NCI-H1694 (cell line): ENCODE measurements around the gene INHA.

ENCODE experiments used
- DNase-seq: peaks from one replicate; lab custom pipeline; 2025; lab: John Stamatoyannopoulos, UW

The INHA gene

DNA sequence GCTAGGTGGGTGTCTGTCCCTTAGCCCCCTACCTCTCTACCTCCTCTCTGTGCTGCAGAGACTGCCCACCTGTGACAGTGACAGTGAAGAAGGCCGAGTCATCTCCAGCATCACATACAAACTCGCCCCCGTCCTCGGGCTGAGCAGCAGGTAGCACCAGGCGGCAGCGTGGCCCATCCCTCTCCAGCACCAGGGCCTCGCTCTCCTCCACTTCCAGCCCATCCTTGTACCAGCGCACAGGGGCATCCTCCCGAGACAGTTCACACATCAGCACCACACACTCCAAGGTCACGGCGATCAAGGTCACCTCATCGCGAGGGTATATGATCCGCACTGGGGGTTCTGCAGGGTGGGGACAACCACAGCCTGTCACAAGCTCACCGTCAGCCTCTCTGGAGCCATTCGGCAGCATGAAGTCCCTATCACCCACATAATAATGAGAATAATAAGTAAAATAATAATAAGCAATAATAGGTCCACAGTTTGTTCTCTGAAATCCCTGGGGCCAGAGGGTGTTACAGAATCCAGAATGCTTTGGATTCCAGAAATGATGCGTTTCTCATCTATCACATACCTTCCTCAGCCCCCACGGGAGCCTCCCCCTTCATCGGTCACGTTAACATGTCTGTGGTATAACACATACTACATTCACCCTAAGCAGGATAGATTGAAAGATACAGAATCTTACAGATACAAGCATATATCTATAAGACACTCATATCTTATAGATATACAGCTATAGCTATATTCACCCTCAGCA lies 12.8 kb upstream of the INHA start:
- DNase-seq = no peak

DNA sequence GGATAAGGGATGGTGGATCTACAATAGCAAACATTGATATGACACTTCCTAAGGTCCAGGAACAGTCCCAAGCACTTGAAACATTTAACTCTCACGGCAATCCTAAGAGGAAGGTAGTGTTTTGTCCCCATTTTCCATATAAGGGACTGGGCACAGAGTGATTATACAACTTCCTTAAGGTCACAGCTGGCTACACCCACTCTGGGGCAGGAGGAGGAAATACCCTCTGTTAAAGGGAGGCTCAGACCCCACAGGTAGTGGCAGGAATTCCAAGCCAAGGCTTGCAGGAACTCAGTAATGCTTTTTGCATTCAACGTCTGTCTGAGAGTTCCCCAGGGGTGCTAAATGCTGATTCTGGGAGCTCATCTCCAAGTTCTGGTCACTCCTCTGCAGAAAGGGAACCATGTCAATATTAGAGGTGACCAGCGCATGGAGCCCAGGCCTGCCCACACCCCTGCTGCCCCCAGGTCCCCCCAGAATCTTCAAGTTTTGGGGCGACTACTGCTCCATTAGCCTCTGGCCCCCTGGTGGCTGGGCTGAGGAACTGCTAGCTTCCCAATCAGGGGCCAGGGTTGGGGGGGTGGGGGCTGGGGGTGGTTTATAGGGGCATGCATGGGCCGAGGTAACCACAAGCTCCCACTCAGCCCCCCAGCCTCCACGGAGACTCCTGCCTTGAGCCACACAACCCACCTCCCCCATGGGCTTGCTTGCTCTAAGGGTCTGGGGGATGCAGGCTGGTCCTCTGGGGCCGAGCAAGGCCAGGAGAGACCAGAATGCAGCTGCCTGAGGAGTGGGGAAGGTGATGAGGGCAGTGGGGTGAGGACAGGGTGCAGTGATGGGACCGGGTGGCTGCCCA lies 11.8 kb upstream of the INHA start:
- no peak for DNase-seq

DNA sequence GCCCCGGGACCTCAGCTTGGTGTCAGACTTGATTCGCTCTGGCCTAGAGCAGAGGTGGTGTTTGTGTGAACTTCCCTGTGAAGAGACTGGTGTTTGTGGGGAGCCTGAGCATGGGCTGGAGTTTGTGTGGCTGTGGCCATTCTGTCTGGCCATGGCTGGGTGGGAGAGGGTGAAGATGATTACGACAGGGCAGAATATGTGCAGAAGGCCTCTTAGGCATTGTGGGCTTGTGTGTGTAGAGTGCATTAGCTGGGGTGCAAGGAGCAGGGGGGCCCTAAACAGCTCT lies 11.3 kb upstream of the INHA start:
- DNase-seq = no peak

DNA sequence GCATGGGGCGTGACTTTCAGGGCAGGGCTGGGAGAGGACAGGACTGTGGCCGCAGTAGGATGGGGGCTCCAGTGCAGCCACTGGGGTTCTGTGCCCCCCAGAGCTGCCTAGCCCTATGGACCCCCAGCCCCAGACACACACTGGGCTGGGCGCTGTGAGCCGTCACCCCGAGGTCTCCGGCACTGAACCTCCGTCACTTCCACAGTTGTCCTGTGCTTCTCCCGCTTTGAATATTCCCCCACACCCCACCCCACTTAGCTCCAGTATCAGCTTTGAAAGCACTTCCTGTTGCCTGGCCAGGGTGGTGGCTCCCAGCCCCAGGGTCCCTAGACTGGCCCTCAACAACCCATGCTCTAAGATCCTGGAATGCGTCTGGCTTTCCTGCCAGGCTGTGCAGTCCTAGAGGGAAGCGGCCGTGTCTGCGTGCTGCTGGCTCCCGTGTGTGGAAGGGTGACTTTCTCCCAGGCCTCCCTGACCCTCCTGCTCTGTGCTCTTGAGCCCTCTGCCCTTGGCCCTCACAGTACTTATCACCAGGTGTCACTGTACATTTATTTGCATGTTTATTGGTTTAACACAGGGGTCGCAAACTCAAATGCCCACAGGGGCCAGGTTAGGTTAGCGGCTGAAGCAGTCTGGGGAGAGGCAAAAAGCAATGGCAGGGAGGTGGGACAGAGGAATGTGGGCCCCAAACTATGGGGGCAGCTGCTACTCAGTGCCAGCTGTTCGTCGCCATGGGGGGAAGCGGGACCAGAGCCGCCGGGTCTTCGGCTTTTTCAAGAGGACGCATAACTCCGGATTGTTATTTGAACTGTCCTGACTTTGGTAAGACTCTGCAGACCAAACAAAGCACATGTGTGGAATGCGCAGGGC lies 10.7 kb upstream of the INHA start:
- no peak for DNase-seq

DNA sequence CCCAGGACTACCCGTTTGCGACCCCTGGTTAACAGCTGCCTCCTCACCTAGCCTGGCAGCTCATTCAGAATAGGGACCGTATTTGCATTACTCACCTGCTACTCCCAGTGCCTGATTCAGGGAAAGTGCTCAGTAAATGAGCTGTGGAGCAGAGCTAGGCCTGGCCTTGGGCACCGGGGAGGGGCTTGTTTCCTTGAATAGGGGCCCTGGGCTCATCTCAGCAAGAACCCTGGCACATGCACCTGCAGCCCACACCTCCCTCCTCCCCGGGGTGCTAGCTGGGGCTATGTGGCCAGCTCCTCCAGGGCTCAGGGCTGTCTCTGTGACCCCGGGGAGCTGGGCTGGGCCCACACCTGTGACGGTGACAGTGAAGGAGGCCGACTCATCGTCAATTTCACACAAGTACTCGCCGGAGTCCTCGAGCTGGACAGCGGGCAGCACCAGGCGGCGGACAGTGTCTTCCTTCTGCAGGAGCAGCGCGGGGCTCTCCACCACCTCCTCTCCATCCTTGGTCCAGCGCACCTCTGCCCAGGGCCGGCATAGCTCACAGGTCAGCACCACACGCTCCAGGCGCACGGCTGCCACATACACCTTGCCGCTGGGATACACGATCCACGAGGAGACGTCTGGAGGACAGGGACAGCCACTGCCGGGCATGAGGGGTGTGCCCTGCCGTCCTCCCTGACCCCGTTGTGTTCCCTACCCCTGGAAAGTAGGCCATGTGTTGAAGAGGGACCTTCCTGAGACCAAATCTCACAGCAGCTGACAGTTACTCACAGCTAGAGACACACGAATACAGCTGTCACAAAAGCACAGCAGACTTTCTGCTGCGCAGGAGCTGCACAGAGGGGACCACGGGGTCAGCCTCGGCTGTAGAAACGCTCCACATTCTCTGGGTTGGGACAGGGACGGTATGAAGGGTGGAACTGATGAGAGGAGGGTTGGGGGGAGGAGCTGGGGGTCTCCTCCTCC lies 9.8 kb upstream of the INHA start:
- no peak for DNase-seq

DNA sequence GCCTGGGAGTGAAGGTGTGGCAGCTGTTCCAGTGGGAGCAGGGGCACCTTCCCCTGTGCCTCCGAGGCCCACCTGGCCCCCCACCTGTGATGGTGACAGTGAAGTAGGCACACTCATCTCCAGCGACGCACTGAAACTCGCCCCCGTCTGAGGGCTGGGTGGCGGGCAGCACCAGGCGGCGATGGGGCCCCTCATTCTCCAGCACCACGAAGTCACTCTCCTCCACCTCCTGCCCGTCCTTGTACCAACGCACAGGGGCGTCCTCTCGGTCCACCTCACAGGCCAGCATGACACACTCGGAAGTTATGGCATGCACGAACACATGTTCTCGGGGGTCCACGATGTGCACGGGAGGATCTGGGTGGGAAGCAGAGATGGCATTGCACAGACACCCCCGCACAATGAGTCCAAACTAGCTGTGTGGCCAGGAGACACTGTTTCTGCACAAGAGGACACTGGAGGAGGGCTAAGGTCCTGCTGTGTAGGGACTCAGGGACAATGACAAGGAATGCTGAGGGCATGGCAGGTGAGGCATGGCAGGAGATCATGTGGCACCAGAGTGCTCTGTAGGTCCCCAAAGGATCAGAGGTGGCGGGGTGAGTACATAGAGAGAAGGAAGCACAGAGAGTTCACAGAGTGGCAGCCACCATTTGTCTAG lies 8.7 kb upstream of the INHA start:
- DNase-seq = no peak

DNA sequence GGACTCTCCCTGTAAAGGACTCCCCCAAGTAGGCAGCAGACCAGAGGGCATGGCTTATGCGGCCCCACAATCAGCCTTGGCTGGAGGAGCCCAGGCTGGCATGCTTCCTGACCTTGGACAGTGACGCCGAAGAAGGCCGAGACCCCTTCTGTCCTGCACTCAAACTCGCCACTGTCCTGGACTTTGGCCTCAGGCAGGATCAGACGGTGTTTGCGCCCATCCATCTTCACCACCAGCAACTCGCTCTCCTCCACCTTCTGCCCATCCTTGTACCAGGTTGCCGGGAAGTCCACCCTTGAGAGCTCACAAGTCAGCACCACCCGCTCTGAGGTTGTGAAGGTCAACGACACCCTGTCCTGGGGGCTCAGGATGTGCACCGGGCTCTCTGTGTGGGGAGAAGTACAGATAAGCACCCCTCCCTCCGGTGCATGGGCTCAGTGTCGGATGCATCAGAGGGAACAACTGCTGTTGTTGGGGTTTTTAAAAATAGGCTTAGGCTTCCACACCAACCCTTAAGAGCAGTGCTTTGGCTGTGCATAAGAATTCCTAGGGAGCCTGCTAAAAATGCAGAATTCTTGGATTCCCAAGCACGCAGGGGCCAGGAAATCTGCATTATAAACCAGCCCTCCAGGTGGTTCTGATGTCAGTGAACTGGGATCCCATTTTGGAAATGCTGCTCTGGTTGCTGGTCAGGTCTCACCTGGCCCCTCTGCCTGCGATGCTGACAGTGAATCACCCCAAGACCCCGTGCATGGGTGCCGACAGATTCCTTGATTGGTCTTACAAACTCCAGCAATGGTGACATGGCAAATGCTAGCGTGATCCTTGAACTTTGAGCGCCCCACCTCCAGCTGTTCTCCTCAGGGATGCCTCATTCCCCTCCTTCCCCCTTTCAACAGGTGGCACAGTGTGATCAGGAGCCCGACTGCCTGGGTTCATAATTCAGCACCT lies 6.7 kb upstream of the INHA start:
- no peak for DNase-seq

DNA sequence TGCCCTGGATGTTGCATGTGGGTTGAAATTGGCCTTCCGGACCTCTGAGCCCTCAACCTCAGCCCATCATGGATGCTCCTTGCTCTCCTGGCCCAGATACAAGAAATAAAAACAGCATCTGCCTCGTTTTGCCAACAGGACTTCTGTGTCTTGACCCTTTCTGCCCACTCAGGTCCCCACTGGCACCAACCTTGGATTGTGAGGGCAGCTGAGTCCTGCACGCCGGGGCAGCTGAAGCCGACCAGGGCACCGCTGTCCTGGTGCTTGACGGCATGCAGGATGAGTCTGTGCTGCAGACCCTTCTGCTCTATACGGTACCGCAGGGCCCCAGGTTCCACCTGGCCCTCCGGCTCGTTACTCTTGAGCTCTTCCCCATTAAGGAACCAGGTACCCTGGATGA lies 5.5 kb upstream of the INHA start:
- DNase-seq = no peak

DNA sequence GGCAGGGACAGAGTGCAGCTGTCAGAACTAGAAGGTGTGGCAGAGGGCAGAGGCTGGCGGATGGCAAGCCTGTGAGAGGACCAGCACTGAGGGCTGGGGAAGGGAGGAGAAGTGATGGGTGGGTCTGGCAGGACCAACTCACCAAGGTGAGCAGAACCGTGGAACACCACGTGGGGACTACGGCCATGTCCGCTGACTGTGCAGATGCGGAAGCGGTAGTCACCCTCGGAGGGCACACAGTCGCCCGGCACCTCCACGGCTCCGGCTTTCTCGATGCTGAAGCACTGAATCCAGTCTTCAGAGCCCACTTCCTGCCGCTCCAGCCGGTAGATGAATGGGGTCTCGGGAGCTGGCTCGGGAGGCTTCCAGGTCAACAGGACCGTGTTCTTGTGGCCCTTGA lies 5.0 kb upstream of the INHA start:
- no peak for DNase-seq

DNA sequence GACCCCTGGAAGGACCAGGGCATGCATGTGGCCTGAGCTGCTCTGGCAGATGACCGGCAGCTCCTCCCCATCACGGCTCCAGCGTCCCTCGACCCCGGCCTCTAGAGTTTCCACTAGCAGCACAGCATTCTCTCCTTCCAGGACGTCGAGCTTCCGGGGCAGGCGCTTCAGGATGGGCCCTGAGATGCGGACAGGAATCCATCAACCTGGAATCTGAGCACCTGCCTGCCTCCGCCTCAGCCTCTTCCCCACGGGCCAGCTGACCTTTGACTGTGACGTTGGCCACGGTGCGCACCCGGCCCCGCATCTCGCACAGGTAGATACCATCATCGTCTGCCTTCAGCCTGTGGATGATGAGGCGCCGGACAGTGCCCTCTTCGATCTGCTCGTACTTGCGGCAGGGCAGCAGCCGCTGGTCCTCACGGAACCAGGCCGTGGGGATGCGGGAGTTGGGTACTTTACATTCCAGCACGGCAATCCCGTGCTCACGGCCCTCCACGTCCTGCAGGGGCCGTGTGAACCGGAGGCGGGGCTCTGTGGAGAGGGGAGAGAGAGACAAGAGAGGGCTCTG lies 4.2 kb upstream of the INHA start:
- no peak for DNase-seq

DNA sequence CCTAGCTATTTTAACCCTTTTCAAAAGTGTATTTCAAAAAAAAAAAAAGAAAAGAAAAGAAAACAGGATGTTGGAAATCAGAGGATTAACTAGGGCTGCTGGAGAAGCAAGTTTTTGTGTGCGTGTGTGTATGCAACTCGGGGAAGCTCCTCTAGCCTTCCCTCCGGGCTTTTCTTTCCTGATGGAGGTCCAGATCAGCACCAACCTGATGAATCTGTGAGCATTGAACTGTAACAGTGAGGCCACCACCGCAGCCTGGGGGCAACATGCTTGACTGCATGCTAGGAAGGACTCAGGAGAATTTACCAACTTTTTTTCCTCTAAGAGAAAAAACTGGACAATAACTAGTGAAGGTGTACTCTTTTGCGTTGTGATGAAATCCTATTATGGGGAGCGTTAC lies 3.1 kb upstream of the INHA start:
- no peak for DNase-seq

DNA sequence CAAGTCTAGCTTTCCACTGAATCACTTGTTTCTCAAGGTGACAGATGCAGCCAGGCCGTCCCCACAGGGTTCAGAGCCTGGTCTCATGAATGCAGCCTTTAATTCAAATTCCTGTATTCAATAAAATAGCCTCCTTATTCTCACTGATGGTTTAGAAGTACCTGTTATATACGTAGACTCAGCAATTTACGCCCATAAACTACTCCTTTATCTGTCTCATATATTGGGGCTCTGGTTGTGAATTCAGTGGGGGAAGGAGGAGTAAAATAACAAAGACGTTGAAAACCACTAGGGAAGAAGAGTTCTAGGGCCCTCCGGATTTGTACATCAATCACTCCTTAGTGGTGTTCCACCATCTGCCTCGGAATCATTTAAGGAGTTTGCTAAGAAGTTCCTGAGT lies 2.5 kb upstream of the INHA start:
- no peak for DNase-seq

DNA sequence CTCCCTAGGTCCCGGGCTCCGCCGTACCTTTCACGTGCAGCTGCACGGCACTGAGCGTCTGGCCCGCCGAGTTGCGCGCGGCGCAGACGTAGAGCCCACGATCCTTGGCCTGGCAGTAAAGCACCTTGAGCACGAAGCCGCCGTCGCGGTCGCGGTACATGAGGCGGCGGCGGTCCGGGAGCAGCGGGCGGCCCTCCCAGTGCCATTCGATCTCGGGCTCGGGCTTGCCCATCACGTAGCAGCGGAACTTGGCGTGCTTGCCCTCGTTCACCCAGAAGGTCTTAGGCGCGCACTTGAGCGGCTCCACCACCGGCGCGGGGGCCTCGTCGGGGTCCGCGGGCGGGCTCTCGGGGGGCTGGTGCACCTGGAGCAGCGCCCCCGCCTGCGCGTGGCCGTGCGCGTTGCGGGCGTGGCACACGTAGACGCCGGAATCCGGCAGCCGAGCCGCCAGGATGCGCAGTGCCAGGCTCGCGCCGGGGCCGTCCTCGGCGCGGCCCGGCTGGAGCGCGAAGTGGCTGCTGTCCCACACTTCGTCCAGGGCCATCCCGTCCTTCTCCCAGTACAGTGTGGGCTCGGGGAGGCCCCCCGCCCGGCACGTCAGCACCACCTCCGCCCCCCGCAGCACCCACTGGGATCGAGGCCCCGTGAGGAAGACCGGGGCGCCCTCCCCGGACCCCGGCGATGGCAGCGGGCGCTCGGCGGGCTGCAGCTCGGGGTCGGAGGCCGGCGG lies 1.8 kb upstream of the INHA start:
- no peak for DNase-seq

DNA sequence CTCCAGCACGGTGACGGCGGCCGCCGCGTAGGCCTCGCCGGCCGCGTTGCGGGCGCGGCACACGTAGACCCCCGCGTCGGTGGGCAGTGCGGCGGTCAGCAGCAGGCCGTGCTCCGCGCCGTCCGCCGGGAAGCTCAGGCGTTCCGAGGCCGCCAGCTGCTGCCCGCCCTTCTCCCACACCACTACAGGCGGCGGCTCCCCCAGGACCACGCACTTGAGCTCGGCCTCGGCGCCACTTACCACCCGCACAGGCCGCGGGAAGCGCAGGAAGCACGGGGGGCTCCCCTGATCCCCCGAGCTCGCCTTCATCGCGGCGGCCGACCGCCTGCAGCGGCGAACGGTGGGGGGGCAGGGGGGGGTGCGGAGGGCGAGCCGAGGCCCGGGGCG lies 1.2 kb upstream of the INHA start:
- DNase-seq = no peak

DNA sequence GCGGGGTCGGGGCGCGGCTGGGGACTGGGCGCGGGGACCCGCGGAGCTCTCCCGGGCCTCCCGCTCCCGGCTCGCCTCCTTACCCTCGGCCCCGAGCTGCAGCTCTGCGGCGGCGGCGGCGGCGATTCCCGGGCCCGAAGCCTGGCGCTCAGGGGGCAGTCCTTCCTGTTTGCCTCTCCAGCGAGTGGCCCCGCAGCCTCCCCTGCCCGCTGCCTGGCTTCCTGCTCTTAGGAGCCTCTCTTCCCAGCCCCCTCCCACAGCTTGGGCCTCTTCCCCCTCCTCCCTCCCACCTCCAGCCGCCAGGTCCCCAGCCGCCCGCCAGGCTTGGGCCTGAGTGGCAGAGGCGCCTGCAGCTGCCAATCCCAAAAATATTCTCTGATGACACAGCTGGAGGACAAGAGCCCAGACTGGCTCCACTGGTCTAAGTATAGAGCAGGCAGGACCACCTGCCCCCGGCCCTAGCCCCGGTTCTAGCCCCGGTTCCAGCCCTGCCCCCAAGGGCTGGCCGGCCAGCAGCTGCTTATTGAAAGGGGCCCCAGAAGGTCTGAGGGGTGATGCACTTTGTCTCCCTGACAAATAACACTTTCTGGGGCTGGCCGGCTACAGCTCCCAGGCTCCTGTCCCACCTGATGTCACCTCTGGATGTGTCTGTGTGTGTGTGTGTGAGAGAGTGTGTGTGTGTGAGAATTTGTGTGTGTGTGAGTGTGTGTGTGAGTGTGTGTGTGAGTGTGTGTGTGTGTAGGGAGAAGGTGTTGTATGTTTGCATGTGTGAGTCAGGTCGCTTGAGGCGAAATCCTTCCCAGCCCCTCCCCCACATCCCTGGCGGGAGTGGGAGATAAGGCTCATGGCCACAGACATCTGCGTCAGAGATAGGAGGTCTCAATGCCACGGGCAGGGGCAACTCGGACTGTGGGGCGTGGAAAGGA lies 536 bp upstream of the INHA start, which contains the start of gene OBSL1:
OBSL1 (minus strand) TSS at position 229 of the 926 bp plus-strand sequence. CDS start 307 bp downstream, outside the sequence.
- peak; percentile 44 for DNase-seq

DNA sequence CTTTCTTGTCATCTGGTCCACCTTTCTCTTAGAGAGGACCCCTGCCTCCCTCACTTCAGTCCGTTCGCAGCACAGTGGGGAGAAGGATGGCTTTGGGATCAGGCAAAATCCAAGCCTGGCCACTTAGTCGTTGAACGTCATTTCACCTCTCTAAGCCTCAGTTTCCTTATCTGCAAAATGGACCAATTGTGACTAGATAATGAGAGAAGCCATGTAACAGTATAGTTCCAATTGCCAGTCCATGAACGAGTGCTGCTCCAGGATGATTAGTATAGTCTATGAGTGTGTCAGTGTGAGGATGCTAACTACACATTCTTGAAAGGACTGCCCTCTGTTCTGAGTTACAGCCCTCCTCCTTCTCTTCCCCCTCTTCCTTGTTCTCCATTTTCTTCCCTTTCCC lies 1.1 kb downstream of the INHA start:
- no peak for DNase-seq

DNA sequence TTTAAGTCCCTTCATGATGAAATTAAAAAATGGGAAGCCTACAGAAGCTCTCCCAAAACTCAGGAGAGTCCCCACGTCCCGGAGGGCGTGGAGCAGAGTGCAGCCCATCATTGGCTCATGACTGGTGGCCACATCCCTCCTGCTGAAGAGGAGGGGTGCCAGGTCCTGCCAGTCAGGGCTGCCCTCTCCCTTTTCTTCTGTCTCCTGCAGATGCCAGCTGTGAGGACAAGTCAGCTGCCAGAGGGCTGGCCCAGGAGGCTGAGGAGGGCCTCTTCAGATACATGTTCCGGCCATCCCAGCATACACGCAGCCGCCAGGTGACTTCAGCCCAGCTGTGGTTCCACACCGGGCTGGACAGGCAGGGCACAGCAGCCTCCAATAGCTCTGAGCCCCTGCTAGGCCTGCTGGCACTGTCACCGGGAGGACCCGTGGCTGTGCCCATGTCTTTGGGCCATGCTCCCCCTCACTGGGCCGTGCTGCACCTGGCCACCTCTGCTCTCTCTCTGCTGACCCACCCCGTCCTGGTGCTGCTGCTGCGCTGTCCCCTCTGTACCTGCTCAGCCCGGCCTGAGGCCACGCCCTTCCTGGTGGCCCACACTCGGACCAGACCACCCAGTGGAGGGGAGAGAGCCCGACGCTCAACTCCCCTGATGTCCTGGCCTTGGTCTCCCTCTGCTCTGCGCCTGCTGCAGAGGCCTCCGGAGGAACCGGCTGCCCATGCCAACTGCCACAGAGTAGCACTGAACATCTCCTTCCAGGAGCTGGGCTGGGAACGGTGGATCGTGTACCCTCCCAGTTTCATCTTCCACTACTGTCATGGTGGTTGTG lies 2.6 kb downstream of the INHA start:
- no peak for DNase-seq
